ENCODE data around the gene OR9Q2. TPM values are rescaled to one million over a fixed set of nuclear protein-coding genes. Genes with fewer than 3 reads are reported as not detected.

OR9Q2 gene
- total RNA-seq, 1 experiment from 2014 or later: not detected

DNA sequence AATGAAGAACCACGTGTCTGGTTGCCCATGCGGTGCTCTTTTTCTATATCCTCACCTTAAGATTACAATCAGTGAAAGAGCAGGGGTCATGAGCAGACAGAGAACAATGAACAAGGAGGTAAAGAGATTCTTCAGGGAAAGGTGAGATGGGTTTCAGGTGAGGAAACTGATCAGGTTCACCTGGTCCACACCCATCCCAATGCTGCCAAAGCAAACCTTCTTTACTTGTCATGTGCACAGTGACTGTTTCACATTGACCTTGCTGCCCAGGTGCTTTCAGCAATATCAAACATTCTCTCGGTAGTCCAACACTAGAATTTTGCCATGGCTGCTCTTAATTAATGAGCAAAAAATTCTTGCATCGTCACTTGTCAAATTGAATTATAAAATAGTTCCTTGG, 24.5 kb upstream of the OR9Q2 start:
- Histone ChIP-seq H3K9me2 (ENCODE audit: insufficient read depth) (no peaks in the 10 kb centered on the region; the same call in 1 of the 2 replicates), H3K27me3 (ENCODE audit: insufficient read depth, low read depth) (0 out of 2 replicates have a peak, but pooled peaks cover 6% of the 10 kb centered on the region), H3K36me3 (ENCODE audit: low read depth) (no peaks in the 10 kb centered on the region), H3K4me3 (no peak overlapping the region), H3F3A (ENCODE audit: insufficient read depth, low read depth) (no peaks in the 10 kb centered on the region), H2AFZ (no peak overlapping the region), H4K20me1 (ENCODE audit: insufficient read depth) (no peaks in the 10 kb centered on the region), H3K79me2 (ENCODE audit: low read depth) (no peaks in the 10 kb centered on the region), H3K4me2 (no peak overlapping the region), H3K27ac (no peak overlapping the region), H3K4me1 (replicated peaks; ENCODE audit: insufficient read depth) (no peaks in the 10 kb centered on the region), H3K9me3 (ENCODE audit: insufficient read depth, low read depth) (no peaks in the 10 kb centered on the region)
- POLR2A ChIA-PET (ENCODE audit: unreplicated experiment): no interaction called here
- intact Hi-C loops (cut with micrococcal nuclease; ENCODE audit: unreplicated experiment): no loop called here
- CTCF ChIA-PET: interaction anchor here (0.6 kb wide), 1 partner anchor 32 kb away, joined by 9 read pairs; no protein-coding TSS in a partner anchor
- no peak for TF ChIP-seq EZH2 (IDR thresholded peaks at IDR 0.05; ENCODE audit: low read depth)
- TF ChIP-seq, protein P1, sequence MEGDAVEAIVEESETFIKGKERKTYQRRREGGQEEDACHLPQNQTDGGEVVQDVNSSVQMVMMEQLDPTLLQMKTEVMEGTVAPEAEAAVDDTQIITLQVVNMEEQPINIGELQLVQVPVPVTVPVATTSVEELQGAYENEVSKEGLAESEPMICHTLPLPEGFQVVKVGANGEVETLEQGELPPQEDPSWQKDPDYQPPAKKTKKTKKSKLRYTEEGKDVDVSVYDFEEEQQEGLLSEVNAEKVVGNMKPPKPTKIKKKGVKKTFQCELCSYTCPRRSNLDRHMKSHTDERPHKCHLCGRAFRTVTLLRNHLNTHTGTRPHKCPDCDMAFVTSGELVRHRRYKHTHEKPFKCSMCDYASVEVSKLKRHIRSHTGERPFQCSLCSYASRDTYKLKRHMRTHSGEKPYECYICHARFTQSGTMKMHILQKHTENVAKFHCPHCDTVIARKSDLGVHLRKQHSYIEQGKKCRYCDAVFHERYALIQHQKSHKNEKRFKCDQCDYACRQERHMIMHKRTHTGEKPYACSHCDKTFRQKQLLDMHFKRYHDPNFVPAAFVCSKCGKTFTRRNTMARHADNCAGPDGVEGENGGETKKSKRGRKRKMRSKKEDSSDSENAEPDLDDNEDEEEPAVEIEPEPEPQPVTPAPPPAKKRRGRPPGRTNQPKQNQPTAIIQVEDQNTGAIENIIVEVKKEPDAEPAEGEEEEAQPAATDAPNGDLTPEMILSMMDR (conservative IDR thresholded peaks at IDR 0.05): no peak
- no TSS peak for BruUV-seq (replicated peaks)
- DNase-seq: no peak

DNA sequence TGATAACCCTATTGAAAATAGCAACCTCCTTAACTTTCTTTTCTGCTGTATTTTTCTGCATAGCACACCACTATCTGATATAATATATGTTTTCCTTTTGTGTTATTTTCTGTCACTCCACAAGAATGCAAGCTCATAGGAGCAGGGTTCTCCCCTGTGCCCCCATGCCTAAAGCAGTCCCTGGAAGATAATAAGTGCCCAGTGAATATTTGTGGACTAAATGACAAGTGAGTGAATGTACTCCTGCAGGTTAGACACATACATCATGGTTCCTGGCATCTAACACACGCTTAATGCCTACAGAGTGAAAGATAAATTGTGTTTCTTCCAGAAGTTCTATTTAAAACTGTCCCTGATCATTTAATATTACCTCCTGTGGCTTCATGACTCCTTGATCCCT, 23.9 kb upstream of the OR9Q2 start:
- no peak for DNase-seq
- Histone ChIP-seq H3K4me3 (no peak overlapping the region), H3K4me2 (no peak overlapping the region), H3F3A (ENCODE audit: insufficient read depth, low read depth) (no peaks in the 10 kb centered on the region), H3K36me3 (ENCODE audit: low read depth) (no peaks in the 10 kb centered on the region), H3K9me2 (ENCODE audit: insufficient read depth) (no peaks in the 10 kb centered on the region; the same call in 1 of the 2 replicates), H3K4me1 (replicated peaks; ENCODE audit: insufficient read depth) (no peaks in the 10 kb centered on the region), H3K79me2 (ENCODE audit: low read depth) (no peaks in the 10 kb centered on the region), H4K20me1 (ENCODE audit: insufficient read depth) (no peaks in the 10 kb centered on the region), H3K9me3 (ENCODE audit: insufficient read depth, low read depth) (no peaks in the 10 kb centered on the region), H3K27me3 (ENCODE audit: insufficient read depth, low read depth) (0 out of 2 replicates have a peak, but pooled peaks cover 6% of the 10 kb centered on the region), H3K27ac (no peak overlapping the region), H2AFZ (no peak overlapping the region)
- no TSS peak for BruUV-seq (replicated peaks)
- CTCF ChIA-PET: no interaction called here
- TF ChIP-seq EZH2 (IDR thresholded peaks at IDR 0.05; ENCODE audit: low read depth): no peak
- TF ChIP-seq, protein P1 (conservative IDR thresholded peaks at IDR 0.05): no peak
- POLR2A ChIA-PET (ENCODE audit: unreplicated experiment): no interaction called here
- intact Hi-C loops (cut with micrococcal nuclease; ENCODE audit: unreplicated experiment): no loop called here

- no peak overlapping the region for H3K4me3 ChIP-seq
- no peak for DNase-seq
- no peak overlapping the region for H3K27ac ChIP-seq
- intact Hi-C loops (cut with micrococcal nuclease; ENCODE audit: unreplicated experiment): no loop called here
- no peaks in the 10 kb centered on the region for H4K20me1 ChIP-seq (ENCODE audit: insufficient read depth)
- H3K4me1 ChIP-seq (replicated peaks; ENCODE audit: insufficient read depth): no peaks in the 10 kb centered on the region
- H3K9me3 ChIP-seq (ENCODE audit: insufficient read depth, low read depth): no peaks in the 10 kb centered on the region
- no peaks in the 10 kb centered on the region for H3K79me2 ChIP-seq (ENCODE audit: low read depth)
- ChIA-PET POLR2A (ENCODE audit: unreplicated experiment) (no interaction called here), CTCF (no interaction called here)
- H3K4me2 ChIP-seq: no peak overlapping the region
- 0 out of 2 replicates have a peak, but pooled peaks cover 6% of the 10 kb centered on the region for H3K27me3 ChIP-seq (ENCODE audit: insufficient read depth, low read depth)
- H3K36me3 ChIP-seq (ENCODE audit: low read depth): no peaks in the 10 kb centered on the region
- no TSS peak for BruUV-seq (replicated peaks)
- no peak for TF ChIP-seq EZH2 (IDR thresholded peaks at IDR 0.05; ENCODE audit: low read depth)
- TF ChIP-seq, protein P1 (conservative IDR thresholded peaks at IDR 0.05): no peak
- no peak overlapping the region for H2AFZ ChIP-seq
- no peaks in the 10 kb centered on the region; the same call in 1 of the 2 replicates for H3K9me2 ChIP-seq (ENCODE audit: insufficient read depth)
- H3F3A ChIP-seq (ENCODE audit: insufficient read depth, low read depth): no peaks in the 10 kb centered on the region
Measured at GRCh38 chr11:58165504-58166106, 23.3 kb upstream of the OR9Q2 start.
